HuH-7.5 (cell line): ENCODE measurements around the gene ITPK1.

ENCODE experiments used
- DNase-seq: peaks from one replicate; pipeline ENCODE4 v3.0.0; 2011; ENCODE audit warnings: low spot score

Gene ITPK1

DNA sequence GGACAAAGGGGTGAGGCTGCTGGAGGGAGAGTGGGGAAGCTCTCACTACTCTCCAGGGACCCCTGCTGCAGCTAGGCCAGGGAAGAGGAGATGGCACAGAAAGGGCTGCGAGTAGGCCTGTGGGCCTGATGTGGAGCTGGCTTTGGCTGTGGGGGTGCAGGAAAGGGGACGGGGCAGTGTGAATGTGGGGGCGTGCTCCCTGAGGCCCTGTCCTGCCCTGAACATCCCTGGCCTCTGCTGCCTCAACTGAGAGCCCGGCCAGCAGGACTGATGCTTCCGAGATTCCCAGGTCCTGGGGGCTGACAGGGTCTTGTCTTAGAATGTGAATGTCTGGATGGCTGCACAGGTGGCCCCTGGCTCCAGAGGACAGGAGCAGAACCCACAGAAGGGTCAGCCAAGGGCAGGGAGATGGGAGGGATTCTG is 128.6 kb downstream of the ITPK1 start:
- DNase-seq = no peak

GRCh38 chr14:92986254-92987147 is 129.2 kb downstream of the ITPK1 start:
- peak; percentile 80 for DNase-seq

DNA sequence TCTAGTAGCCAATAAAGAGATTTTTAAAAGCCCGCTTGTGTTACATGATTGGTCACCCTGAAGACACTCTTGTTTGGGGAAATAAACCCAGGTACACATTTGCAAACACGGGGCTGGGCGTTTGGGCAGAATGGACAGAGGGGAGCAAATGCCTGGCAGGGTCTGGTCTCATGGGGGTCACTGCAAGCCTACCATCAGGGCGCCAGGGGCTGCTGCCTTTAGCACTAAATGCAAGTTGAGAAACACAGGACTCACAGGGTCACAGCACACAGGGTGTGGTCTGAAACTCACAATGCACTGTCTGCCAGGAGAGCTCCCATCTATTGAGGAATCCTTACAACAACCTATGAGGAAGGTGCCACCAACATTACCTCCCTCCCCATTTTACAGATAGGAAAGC is 130.2 kb downstream of the ITPK1 start:
- DNase-seq = no peak

- peak; percentile 63 for DNase-seq
Observed at GRCh38 chr14:92984896-92985295, 130.8 kb downstream of the ITPK1 start.

DNA sequence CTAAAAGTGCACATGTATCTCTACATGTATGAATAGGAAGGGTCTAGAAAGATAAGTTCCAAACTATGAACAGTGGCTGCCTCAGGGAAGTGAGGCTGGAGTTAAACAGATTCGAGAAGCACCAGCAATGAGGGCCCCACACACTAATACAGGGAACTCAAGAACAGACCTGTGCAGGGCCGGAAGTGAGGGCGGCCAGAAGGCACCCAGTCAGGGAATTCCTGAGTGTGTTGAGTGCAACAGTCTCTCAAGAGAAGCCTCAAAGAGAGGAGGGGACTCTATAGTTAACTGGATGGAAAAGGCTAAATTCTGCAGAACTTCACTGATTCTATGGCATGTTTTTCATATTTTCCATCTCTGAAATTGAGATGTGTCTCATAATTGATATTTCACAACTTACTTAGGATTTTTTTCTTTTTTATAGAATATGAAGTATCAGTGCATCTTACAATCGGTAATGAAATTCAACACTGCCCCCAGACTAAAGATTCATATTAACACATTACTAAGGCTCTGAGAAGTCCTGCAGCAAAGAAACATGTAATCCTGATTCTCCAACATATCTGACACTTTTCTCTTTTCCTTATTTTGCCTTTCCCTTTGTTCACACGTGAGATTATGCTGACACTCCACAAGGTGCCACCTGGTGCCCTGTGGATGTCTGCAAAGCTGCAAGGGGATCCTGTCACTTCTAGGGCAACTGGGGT is 131.5 kb downstream of the ITPK1 start:
- no peak for DNase-seq

- no peak for DNase-seq
Observed at GRCh38 chr14:92982956-92983355, 132.8 kb downstream of the ITPK1 start.

DNA sequence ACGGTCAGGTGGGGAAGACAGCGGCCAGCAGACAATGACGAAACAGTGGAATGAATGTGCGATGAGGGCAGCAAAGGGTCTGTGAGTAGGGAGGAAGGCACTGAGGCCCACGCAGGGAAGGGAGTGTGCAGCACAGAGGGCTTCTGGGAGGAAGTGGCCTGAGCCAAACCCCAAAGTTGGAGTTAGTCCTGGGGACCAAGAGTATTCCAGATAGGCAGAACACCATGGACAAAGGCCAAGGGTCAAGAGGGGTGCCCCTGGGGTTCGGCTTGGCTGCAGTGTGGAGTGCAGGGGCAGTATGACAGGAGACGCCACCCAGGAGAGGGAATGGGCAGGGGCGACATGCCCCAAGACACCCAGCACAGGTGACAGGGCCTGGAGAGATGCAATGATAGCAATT is 134.0 kb downstream of the ITPK1 start:
- no peak for DNase-seq

DNA sequence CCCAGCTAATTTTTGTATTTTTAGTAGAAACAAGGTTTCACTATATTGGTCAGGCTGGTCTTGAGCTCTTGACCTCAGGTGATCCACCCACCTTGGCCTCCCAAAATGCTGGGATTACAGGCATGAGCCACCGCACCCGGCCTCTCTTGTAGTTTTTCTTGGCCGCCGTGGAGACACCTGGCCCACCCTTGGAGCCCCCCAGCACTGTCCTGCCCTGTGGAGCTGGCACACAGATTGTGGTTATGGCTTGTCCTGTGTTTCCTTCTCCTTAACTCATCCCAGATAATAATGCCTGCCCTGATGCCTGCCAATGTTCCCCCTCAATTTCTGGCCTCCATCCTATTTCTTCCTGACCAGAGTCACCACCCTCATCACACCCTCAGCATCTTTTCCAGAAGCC is 134.9 kb downstream of the ITPK1 start:
- DNase-seq = no peak

- DNase-seq = no peak
Observed at GRCh38 chr14:92978229-92979021, 137.3 kb downstream of the ITPK1 start.

- DNase-seq = no peak
Observed at GRCh38 chr14:92976268-92976667, 139.5 kb downstream of the ITPK1 start.

DNA sequence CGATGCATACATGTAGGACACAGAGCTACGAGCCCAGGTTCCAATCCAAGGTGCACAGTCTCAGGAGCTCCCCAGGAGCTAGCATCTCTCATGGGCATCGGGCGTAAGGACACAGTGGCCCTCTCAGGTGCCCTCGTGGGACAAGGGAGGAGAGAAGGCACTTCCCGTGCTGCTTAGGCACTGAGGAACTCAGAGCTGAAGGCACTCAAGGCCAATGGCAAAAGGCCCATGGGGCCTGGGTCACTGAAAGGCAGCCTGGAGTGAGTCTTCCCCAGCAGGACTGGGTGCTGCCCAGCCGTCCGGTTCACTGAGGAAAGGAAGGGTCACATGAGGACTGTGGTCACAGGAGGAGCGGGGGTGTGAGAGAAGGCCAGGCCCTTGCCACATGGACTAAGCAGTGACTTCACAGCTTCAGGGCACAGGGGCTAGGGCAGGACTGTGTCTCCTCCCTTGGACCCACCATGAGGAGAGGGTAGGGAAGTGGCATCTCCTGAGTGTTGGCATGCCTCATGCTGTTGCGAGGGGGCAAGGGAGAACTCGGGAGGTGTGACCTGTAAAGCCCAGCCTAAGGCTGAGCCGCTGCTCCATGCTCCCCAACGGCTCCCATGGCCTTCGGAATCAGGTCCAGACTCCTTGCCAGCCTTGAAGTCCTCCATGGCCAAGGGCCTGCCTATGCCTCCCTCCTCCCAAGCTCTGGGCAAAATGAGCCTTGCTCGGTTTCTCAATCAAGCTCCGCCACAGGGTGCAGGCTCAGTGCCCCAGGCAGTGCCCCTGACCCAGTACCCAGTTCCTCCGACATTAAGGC is 141.0 kb downstream of the ITPK1 start:
- DNase-seq = no peak

DNA sequence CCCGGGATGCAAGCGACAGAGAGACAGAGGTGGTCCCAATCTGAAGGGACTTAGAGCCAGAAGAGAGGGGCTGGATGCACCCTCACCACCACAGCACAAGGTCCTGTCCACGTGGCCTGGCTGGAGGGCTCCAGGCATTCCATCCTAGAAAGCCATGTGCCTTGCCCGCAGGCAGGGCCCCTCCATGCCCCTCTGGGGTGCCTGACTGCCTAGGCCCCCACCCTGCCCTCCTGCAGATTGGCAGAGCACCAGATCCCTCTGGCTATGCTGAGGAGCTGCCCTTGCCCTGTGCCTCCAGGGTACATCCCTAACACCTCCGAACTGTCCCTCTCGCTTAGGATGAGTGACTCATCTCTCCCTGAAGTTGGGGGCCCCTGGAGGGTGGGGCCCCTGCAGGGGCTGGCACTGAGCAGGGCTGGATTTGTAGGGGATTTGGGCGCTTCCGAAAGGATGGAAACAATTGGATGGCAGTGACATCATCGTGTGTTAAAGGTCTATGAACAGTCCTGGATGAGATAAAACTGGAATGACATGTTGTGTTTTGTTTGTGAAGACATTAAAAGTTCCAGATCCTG is 141.8 kb downstream of the ITPK1 start:
- no peak for DNase-seq

- DNase-seq = peak; percentile 57
Observed at GRCh38 chr14:92973261-92973797, 142.4 kb downstream of the ITPK1 start.

DNA sequence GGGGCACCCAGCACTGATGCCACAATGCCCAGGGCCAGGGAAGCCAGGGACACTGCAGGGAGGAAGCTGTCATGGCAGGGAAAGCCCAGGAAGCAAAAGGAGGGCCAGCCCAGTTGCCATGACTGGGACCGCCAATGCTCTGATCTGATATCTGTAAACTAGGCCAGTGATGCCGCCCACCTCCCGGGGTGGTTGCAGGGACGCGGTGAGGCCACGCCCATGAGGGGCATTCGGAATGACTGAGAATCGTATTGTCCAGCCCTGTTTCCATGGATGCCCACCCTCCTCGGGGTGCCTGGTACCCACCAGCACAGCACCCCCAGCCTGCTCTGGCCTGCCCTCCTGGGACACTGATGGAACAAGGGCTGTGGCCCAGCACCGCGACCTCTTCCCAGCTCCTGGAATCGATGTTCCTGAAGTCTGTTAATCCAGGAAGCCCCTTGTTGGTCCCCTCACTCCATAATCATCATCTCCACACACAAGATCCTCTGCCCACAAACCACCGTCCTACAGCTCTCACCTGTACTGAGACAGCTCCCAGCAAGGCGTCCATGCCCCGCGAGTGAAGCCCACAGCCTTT is 144.0 kb downstream of the ITPK1 start:
- no peak for DNase-seq

- DNase-seq = no peak
Observed at GRCh38 chr14:92970271-92970670, 145.5 kb downstream of the ITPK1 start.

GRCh38 chr14:92969871-92970270 is 145.9 kb downstream of the ITPK1 start:
- no peak for DNase-seq

DNA sequence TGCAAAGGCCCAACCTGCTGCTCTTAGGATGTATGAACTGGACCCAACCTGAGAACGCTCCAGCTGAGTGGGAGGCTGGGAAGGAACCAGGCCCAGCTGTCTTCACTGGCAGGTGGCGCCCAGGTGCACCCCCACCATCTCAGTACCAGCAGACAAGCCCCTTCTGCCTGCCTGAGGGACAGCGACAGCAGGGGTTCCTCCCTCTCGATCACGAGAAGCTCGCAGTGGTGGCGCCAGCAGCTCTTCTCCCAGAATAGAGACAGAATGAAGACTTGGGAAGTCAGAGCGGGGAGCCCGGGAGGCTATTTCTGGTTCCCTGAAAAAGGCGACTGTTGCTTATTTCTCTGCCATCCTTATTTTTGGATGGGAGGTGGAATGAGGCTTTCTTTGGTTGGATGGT is 146.3 kb downstream of the ITPK1 start:
- DNase-seq = no peak

DNA sequence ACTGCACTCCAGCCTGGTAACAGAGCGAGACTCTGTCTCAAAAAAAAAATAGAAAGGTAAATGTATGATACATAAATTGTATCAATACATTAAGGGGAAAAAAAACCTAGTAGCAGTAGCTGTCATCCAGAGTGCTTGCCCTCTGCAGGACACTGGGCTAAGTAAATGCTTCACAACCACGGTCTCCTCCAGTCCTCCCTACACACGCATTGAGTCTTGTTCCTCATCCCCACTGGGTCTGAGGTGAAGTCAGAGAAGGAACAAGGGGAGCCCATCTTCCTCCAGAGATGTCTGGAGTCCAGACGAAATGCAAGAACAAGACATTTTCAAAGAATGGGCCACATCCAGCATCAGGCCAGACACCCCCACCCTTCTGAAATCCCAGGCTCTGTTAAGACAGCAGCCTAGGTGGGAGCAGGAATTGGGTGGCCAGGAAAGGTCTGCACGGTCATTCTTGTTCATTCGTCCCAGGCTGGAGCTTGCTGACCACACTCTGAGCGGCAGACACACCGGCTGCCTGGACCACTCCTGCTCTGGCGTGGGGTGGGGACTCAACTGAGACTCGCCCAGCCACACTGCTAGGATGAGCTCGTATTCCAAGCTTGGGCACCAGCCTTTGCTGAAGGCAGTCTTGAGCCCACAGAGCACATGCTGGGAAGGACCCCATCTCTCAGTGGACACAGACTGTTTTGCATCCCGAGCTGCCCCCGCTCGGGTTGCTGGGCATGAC is 147.3 kb downstream of the ITPK1 start:
- DNase-seq = no peak

GRCh38 chr14:92967346-92967926 is 148.3 kb downstream of the ITPK1 start:
- no peak for DNase-seq

- DNase-seq = no peak
Observed at GRCh38 chr14:92965281-92965680, 150.4 kb downstream of the ITPK1 start.
